GM23248 (cell line): ENCODE results near the gene TACR1.

Experiments
- EZH2 ChIP-seq: fragments of 200-600 bp; sonication (generic); IDR thresholded peaks from 2 replicates; pipeline ENCODE4 v1.6.1; 2018; ENCODE audit warnings: antibody characterized with exemption, mild to moderate bottlenecking; ENCODE audit not compliant: insufficient read depth, poor library complexity, severe bottlenecking
- EZH2phosphoT487 ChIP-seq: fragments of 200-600 bp; sonication (generic); IDR thresholded peaks from 2 replicates; pipeline ENCODE4 v1.6.1; 2018; ENCODE audit warnings: antibody characterized with exemption, moderate library complexity, mild to moderate bottlenecking, low read depth; ENCODE audit not compliant: insufficient read depth

GRCh38 chr2:75177427-75177826 lies 21.9 kb downstream of the TACR1 start:
- TF ChIP-seq EZH2 (no peak), EZH2phosphoT487 (no peak)
